Cardiac muscle cell (in vitro differentiated cells and primary cell): Measurements from ENCODE around the gene PLCL1. TPM values are rescaled to one million over a fixed set of nuclear protein-coding genes. Genes with fewer than 3 reads are reported as not detected.

ENCODE experiments used
- DNase-seq, 2 donors: peaks; one replicate each; pipeline versions ENCODE4 v3.0.0 to v3.0.0-alpha.2; 2010 to 2017; ENCODE audit warnings: low read depth in 1 of 2, low spot score in 1 of 2
- H3K27ac ChIP-seq: fragments of 200-600 bp; sonication (generic); 2 replicates; pipeline ENCODE4 v1.5.1; 2016
- H3K27me3 ChIP-seq: fragments of 200-600 bp; sonication (generic); 2 replicates; pipeline ENCODE4 v1.6.0; 2016; ENCODE audit warnings: control low read depth
- H3K36me3 ChIP-seq: fragments of 200-600 bp; sonication (generic); 2 replicates; pipeline ENCODE4 v1.5.1; 2016; ENCODE audit warnings: control low read depth
- H3K4me1 ChIP-seq: fragments of 200-600 bp; sonication (generic); 2 replicates; pipeline ENCODE4 v1.8.1; 2017; ENCODE audit warnings: low read depth, mild to moderate bottlenecking, mixed run types
- H3K4me3 ChIP-seq: fragments of 200-600 bp; sonication (generic); 2 replicates; pipeline ENCODE4 v1.5.1; 2016; ENCODE audit warnings: mild to moderate bottlenecking
- H3K9me3 ChIP-seq: fragments of 200-600 bp; sonication (generic); 2 replicates; pipeline ENCODE4 v1.5.1; 2017; ENCODE audit warnings: low read depth, mild to moderate bottlenecking, control low read depth
- CTCF ChIP-seq: IDR thresholded peaks from 2 replicates; pipeline ENCODE4 v1.5.1; 2012; ENCODE audit warnings: low read depth, mild to moderate bottlenecking, low read length
- polyA plus RNA-seq: library from polyadenylated mRNA; unstranded; fragments of >200 nt; fragmentation: Nextera tagmentation; extraction: Ambion mirVana; gene quantifications from 2 replicates; pipeline ENCODE4 v1.2.1, GENCODE V29; 2016
- total RNA-seq: library from RNA; depleted of rRNA; stranded (reverse); fragments of >200 nt; gene quantifications from 2 replicates; pipeline ENCODE4 v1.2.3, GENCODE V29; 2016

Gene PLCL1
- total and polyA plus RNA-seq, 2 experiments from 2014 or later, result 4.9 to 7.8 TPM

GRCh38 chr2:197972061-197972460, 167.7 kb downstream of the PLCL1 start:
- Histone ChIP-seq H3K36me3 (no peaks in the 10 kb centered on the region), H3K4me3 (no peak overlapping the region), H3K4me1 (peaks cover 8% of the 10 kb centered on the region), H3K9me3 (no peaks in the 10 kb centered on the region), H3K27me3 (peaks cover 28% of the 10 kb centered on the region), H3K27ac (no peak overlapping the region)
- no peak for TF ChIP-seq CTCF
- peak in 1 of 2 donors; percentile 95 for DNase-seq

- no peak overlapping the region for H3K27ac ChIP-seq
- DNase-seq, result no peak
- no peak overlapping the region for H3K4me3 ChIP-seq
- no peaks in the 10 kb centered on the region for H3K9me3 ChIP-seq
- peaks cover 28% of the 10 kb centered on the region for H3K27me3 ChIP-seq
- H3K4me1 ChIP-seq, result peaks cover 8% of the 10 kb centered on the region
- H3K36me3 ChIP-seq, result no peaks in the 10 kb centered on the region
- TF ChIP-seq CTCF, result no peak
Observed at GRCh38 chr2:197972587-197972986, 168.2 kb downstream of the PLCL1 start.

- H3K27ac ChIP-seq, result no peak overlapping the region
- peaks cover 28% of the 10 kb centered on the region for H3K27me3 ChIP-seq
- DNase-seq, result no peak
- no peaks in the 10 kb centered on the region for H3K9me3 ChIP-seq
- no peak for TF ChIP-seq CTCF
- no peak overlapping the region for H3K4me3 ChIP-seq
- no peaks in the 10 kb centered on the region for H3K36me3 ChIP-seq
- H3K4me1 ChIP-seq, result peaks cover 8% of the 10 kb centered on the region
Observed at GRCh38 chr2:197973772-197974171, 169.4 kb downstream of the PLCL1 start.

- H3K9me3 ChIP-seq, result no peaks in the 10 kb centered on the region
- H3K27me3 ChIP-seq, result peaks cover 37% of the 10 kb centered on the region
- H3K4me3 ChIP-seq, result no peak overlapping the region
- no peak for TF ChIP-seq CTCF
- H3K27ac ChIP-seq, result no peak overlapping the region
- no peaks in the 10 kb centered on the region for H3K36me3 ChIP-seq
- peak in 1 of 2 donors; percentile 74 for DNase-seq
- no peaks in the 10 kb centered on the region for H3K4me1 ChIP-seq
Observed at GRCh38 chr2:197975931-197976519, 171.6 kb downstream of the PLCL1 start.

- no peak for DNase-seq
- Histone ChIP-seq H3K27ac (no peak overlapping the region), H3K27me3 (peaks cover 29% of the 10 kb centered on the region), H3K36me3 (no peaks in the 10 kb centered on the region), H3K4me3 (no peak overlapping the region), H3K9me3 (no peaks in the 10 kb centered on the region), H3K4me1 (no peaks in the 10 kb centered on the region)
- TF ChIP-seq CTCF, result no peak
Observed at GRCh38 chr2:197978971-197979370, 174.6 kb downstream of the PLCL1 start.
